NCI-H146 treated with DMSO at 0.1 percent for 48 hours (cell line): ENCODE results near the gene RHBDD3.

Experiments used
- DNase-seq: peaks from one replicate; lab custom pipeline; 2025; ENCODE audit not compliant: unreplicated experiment; lab: John Stamatoyannopoulos, UW

Gene RHBDD3

DNA sequence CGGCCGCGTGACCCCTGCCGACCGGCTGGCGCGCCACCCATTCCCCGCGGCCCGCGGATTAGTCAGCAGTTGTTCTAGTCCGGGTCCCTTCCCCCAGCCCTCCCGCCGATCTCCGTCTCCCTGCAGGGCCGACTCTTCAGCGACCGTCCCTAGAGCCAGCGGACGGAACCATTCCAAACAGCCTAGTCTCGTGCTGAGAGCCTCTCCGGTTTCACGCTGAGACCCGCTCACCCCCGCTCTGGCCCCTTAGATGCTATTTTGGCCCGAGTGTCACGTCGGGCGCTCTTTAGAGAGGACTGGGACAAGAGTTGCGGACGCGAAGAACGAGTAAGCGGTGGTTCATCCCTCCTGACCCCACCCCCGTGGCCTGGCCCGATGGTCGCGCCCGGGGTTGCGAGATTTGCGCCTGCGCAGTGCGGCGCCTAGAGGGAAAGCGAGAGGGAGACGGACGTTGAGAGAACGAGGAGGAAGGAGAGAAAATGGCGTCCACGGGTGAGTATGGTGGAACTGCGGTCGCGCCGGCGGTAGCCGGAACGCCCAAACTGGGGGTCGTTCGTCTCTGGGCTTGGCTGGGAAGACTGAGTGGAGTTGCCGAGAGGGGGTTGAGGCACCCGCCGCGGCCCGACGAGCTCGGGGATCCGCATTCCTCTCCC is at the start of gene RHBDD3, which contains the start of gene EWSR1:
TSS of gene RHBDD3 (minus strand) at position 124 of the 653 bp plus-strand sequence. CDS start 2,355 bp downstream, outside the sequence.
TSS of gene EWSR1 (plus strand) at position 411 of the 653 bp plus-strand sequence. CDS start at position 480, 69 bp downstream.
- peak; percentile 76 for DNase-seq

DNA sequence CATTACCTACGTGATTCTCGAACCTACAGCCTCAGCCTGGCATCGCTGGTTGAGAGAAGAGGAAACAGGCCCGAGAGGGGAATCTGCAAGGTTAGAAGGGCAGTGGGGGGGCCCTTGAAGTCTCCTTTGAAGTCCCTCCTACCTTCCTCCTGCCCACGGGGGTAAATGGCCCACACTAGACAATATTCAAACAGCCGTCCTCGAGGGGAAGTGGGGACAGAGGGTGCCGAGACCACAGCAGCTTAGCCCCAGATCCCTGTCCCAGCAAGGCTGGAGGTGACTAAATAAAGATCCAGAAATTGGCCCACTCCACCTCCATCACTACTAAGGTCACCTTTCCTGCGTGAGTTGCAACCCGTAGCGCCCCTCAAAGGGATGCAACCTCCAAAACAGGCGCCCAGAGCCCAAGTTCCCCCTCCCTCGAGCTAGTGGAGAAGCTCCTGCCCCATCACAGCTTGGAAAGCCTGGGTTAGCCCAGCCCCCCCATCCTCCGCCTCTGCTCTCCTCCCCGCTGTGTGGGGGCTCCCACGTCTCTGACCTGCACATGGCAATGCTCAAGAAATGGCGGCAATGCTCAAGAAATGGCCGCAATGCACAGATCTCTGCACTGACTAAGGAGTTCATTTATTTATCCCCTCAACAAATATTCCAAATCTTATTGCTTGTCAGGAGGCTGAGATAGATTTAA is 48.5 kb upstream of the RHBDD3 start:
- no peak for DNase-seq

DNA sequence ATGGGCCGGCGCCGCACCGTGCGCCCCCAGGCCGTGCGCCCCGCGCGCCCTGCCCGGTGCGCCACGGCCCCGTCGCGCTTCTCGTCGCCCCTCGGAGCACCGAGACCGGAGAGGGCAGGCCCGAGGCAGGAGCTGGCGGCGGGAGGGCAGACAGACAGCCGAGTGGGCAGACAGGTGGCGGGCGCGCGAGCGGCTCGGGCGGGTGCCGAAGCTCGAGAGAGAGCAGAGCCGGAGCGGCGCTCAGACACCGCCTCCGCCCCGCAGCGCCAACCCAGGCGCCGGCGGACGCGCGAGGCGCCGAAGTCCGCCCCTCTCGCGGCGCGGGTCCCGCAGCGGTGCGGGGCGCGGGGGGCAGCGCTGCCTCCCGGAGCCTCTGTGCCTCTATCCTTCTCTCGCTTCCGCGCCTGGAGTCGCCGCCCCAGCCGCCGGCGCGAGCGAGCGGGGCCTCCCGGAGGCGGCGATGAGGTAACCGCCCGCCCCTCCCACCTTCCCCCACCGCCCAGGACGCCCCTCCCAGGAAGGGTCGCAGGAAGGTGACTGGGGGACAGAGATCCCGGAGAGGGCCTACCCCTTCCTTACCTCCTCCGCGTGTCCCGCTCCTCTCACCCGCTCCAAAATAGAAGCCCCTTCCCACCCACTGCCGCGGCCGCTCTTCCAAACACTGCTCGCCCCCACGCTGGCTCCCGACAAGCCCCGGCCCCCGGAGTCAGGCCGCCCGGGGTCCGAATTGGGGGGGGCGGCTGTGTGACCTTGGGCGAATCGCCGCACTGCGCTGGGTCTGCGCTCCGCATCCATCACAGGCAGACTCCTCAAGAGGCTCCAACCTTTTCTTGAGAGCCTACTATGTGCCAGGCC is 47.7 kb upstream of the RHBDD3 start, which contains the start of gene RASL10A:
TSS of gene RASL10A (minus strand) at position 412 of the 855 bp plus-strand sequence. CDS start 451 bp downstream, outside the sequence.
- DNase-seq: peak; percentile 0

DNA sequence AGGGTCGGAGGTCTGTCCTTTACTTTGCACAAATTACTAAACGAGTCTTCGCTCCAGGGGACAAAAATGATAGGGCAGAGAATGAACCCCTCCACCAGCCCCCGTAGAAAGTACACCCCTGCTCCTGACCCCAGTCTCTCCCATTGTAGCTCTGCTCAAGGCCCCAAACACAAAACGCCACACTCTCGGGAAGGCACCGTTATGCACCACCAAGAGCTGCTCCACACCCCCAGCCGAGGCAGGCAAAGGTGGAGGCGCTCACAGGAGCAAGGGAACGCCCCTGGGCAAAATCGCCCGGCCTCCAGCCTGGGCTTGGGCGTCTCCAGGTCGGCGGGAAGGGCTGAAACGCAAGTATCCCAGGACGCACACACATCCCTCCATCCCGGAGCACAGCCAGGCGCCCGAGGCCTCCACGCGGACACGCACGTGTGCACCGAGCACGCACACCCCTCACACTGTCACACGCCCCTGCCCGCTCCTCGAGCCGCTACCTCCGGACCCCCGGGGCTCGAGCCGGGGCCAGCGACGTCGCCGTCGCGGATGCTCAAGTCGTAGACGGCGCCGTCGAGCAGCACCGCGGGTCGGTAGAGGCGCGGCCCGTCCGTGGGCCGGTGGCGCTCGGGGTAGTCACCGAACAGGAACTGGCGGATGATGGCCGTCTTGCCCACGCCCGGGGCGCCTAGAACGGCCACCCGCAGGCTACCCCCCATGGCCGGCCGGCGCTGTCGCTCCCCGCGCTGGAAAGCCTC is 46.9 kb upstream of the RHBDD3 start:
- DNase-seq: no peak

DNA sequence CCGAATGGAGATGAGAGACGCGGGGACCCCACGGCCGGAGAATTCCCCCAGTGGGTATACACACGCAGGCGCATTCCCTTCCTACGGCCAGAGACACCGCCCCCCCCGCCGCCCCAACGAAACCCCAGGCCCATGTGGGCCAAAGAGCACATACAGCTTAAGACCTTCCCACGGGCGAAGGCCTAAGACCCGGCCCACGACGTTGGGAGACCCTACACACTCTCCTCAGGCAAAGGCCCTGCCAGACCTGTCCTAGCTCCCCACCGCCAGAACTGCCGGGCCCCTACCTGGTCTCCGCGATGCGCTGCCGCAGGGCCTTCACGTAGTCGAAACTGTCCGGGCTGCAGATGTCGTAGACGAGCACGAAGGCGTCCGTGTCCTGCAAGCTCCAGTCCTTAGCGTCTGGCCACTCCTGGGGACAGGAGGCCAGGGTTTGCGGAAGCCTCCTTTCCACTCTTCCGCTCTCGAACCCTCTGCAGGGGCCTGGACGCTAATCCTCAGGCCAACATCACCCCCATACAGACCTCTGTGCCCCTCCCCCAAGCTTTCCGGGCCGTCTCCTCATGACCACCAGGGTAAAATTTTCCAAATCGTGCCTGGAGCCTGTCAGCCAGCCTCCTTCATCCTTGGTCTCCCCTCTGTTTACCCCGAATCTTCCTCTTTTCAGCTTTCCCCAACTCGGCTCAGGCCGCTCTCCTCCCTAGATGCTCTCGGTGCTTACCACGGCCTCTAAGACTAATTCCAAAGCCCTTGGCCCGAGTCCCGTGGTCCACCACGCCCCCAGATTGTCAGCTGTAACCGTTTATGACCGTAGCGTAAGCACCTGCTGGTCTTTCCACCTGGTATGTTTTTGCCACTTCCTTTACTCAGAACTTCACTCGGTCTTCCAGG is 46.0 kb upstream of the RHBDD3 start:
- peak; percentile 0 for DNase-seq

DNA sequence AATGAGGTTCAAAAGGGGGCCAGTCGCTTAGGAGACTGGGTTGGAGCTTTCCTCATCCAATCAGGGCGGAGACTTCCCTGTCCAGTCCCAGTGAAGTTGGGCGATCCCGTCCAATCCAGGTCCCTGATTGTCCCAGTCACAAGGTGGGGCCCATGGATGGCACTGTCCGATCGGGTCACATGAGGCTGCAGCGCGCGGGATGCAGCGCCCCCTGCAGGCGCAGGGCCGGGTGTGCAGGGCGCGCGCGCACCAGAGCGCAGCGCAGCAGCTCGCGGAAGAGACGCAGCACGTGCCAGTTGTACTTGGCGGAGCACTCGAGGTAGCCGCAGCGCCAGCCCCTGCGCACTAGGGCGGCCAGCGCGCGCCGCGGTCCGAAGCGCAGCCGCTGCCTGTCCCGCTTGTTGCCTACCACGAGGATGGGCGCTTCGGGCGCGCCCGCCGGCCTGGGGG is 45.4 kb upstream of the RHBDD3 start:
- DNase-seq: no peak

DNA sequence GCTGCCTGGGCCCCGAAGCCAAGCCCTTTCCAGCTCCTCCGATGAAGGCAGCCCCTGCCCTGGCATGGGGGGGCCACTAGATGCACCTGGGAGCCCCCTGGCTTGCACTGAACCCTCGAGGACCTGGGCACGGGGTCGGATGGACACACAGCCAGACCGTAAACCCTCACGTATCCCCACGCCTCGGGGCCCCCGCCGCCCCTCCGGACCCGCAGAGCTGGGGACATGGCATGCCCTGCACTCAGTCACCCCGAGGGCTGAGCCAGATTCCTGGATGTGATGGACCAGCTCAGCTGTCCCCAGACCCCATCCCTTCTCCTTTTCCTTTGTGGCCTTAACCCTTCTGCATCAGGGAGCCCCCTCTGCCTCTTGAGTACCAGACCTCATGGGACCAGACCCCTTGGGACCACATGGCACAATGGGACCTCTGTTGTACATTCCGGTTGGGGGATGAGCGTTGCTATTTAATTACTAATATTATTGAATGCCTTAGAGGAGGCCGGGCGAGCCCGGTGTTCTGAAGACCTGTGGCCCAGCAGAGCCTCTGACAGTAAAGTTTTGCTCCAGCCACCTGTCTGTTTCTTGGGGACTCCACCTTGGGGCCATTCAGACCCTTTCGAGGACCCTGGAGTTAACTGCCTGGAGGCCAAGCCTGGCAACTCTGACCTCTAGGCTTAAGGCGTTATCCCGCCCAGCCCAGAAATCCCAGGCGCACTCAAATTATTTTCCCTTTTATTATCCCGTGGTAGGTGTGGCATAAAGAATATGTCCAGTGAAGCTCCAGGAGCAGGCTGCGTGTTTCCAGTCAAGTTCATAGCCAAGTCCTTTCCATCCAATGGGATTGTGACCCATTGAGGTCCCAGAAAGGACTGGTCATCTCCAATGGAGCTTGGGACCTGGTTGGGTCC is 44.7 kb upstream of the RHBDD3 start:
- DNase-seq: no peak

DNA sequence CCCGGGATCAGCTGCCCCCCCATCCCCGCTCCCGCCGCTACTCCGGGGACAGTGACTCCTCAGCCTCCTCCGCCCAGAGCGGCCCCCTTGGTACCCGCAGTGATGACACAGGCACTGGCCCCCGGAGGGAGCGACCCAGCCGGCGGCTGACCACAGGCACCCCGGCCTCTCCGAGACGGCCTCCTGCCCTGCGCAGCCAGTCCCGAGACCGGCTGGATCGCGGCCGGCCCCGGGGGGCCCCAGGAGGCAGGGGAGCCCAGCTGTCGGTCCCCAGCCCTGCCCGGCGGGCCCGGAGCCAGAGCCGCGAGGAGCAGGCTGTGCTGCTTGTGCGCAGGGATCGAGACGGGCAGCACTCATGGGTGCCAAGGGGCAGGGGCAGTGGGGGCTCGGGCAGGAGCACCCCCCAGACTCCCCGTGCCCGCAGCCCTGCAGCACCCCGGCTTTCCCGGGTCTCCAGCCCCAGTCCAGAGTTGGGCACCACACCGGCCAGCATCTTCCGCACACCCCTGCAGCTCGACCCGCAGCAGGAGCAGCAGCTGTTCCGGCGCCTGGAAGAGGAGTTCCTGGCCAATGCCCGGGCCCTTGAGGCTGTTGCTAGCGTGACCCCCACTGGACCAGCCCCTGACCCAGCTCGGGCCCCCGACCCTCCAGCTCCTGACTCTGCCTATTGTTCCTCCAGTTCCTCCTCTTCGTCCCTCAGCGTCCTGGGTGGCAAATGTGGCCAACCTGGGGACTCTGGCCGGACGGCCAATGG is 43.9 kb upstream of the RHBDD3 start:
- no peak for DNase-seq

DNA sequence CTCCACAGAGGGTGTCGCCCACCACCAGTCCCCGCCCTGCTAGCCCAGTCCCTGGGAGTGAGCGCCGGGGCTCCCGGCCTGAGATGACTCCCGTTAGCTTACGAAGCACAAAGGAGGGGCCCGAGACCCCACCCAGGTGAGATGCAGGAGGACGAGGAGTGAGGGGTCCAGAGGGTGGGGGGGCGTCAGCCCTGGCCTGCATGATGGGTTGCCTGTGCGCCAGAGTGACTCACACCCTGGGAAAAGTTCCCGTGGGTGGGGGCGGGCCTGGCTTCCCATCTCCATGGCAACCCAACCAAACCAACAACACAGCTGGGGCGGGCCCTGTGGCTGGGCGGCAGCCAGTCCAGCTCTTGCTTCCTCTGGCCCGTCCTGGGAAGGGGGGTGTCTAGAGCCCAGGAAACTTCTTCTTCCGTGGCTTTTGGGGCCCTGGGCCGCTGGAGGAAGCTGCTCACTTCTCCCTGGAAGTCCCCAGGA is 43.1 kb upstream of the RHBDD3 start:
- no peak for DNase-seq

DNA sequence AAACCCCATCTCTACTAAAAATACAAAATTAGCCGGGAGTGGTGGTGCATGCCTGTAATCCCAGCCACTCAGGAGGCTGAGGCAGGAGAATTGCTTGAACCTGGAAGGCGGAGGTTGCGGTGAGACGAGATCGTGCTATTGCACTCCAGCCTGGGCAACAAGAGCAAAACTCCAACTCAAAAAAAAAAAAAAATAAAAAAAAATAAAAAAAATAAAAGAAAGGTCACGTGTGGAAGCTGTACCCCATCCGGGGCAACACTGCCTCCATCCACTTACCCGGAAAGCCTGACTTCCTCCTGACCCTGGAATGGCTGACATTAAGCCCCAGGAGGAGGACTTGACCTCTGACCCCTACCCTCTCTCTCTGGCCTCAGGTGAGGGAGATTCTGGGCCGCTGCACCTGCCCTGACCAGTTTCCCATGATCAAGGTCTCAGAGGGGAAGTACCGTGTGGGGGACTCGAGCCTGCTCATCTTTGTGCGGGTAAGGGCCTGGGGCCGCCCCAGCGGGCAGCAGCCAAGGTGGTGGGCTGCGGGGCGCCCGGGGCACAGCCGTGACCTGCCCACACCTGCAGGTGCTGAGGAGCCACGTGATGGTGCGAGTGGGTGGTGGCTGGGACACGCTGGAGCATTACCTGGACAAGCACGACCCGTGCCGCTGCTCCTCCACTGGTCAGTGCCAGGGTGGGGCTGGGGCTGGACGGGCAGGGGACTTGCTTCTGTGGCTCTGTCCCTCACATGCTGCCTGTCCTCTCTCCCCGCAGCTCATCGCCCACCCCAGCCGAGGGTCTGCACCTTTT is 42.5 kb upstream of the RHBDD3 start:
- no peak for DNase-seq

DNA sequence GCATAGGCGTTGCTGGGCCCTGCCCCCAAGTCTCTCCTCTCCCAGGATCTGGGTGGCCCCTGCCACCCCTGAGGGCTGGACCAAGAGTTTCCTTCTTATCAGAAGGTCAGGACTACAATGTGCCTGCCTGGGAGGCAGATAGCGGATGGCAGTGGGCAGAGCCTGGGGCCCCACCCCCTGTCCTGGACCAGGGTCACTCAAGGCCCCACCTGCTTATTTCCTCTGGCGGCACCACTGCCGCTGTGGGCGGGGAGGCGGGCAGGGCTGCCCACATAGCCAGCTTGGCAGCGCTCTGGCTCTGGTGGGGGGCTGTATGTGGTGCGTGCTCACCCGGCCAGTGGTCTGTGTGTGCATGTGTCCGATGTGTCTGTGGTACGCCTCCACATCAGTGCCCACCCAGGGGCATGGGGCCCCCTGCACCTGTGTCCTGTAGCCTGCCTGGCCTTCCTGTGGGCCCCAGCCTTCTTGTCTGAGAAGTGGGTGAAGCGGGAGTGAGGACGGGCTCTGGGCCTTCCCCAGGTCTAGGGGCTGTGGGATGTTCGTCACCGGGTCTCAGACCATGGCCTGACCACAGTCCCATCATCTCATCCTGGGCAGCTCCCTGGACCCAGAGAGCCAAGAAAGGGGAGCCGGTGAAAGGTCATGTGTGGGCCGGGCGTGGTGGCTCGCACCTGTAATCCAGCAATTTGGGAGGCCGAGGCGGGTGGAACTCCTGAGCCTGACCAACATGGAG is 41.7 kb upstream of the RHBDD3 start:
- no peak for DNase-seq

DNA sequence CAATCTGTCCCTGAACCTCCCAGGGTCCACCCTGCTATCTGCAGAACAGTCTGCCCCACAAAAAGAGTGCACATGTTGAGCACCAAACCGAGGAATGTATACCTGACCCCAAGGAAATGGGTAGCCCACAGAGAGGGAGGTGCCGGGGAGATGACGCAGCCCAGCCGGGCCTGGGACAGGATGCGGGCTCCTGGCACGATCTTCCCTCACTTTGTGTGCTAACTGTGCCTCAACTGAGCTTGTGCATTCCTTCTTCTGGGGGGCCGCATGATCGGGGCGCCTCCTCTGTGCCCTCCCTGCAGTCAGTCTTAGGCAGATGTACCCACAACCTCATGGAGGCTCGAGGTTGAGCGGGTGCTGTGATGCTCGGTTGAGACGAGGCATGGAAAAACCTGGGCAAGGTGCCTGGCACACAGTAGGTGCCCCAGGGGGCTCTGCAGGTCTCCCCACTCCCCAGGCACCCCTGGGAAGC is 41.0 kb upstream of the RHBDD3 start:
- DNase-seq: no peak

DNA sequence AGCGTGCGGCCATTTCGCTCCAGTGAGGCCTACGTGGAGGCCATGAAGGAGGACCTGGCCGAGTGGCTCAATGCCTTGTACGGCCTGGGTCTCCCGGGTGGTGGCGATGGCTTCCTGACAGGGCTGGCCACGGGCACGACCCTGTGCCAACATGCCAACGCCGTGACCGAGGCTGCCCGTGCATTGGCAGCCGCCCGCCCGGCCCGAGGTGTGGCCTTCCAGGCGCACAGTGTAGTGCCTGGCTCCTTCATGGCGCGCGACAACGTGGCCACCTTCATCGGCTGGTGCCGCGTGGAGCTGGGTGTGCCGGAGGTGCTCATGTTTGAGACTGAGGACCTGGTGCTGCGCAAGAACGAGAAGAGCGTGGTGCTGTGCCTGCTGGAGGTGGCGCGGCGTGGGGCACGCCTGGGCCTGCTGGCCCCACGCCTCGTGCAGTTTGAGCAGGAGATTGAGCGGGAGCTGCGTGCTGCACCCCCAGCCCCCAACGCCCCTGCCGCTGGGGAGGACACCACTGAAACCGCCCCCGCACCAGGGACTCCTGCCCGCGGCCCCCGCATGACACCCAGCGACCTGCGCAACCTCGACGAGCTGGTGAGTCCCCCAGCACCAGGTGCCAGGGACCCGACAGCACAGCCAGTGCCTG is 40.5 kb upstream of the RHBDD3 start:
- no peak for DNase-seq

DNA sequence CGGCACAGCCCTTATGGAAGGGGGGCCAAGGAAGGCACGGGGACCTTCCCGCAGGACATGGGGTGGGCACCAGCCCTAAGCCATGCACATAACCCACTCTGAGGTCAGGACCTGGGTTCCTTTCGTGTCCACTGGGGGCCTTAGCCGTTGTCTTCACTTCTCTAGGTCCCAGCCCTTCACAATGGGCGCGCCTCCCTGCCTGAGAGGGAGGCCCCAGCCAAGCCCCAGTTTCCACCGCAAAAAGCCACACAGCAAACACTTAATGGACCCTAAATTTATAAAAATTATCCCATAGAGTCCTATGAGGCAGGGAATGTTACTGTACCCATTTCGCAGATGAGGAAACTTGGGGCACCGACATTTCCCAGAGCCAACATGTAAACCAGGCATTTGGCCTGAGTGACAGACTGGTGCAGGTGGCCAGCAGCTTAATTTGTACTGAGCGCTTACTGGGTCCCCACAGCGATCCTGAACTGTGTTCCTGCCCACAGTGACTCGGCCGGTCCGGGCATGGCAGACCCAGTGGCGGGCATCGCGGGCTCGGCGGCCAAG is 39.9 kb upstream of the RHBDD3 start:
- DNase-seq: no peak

DNA sequence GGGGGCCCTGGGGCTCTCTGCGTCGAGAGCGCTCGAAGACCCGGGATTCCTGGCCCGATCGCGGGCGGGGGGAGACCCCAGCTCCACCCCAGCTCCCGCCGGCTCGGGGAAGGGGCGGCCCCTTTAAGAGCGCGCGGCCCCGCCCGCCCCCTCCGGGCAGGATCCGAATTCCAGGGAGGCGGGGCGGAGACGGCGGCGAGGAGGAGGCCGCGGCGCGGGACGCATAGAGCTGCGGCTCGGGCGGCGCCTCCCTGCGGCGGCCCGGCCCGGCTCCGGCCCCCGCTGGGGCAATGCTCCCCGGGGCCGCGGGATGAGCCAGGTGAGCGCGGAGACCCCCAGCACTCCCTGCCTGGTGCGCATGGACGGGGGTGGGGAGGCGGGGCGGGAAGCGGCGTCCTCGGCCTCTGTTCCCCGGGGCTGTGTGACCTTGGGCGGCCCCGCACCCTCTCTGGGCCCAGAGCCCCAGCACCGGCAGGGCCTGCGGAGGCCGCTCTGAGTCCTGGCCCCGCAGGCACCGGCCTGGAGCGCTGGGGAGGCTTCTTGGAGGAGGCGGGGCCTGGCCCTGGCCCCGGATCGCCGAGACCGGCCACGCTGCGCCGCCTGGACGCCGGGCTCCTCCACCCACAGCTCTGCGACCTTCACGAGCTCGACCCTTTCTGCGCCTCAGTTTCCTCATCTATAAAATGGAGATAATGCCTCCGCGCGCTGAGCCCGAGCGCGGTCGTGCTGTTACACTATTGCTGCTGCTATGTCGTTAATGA is 39.2 kb upstream of the RHBDD3 start:
- peak; percentile 36 for DNase-seq
